T-helper 1 cell treated with Interleukin-12 subunit alpha and Interleukin-12 subunit beta and Interleukin-4 antibody, amounts not matched to agents 30 ng/mL and 1 ng/mL, for 36 hours (primary cell): Measurements from ENCODE around the gene SEM1. TPM values are rescaled to one million over a fixed set of nuclear protein-coding genes. Genes with fewer than 3 reads are reported as not detected.
"Not testable (repeated sequence)": the region's sequence is repeated elsewhere in the genome, so short reads cannot be mapped to it uniquely, and the experiment has no call there.

Experiments
- intact Hi-C: fragments of 100-400 bp; cut with micrococcal nuclease; formaldehyde crosslinking; loops from one replicate; pipeline ENCODE4 v1.15.1; 2024
- total RNA-seq: library from RNA; stranded (reverse); gene quantifications from 2 replicates; pipeline ENCODE4 v1.2.3, GENCODE V29; 2022

SEM1 gene
- total RNA-seq, 1 donor from 2014 or later = 38.1 TPM

- intact Hi-C loops = loop anchor here (2.0 to 10.0 kb wide), 4 partner anchors 319 to 1164 kb away; partner anchors contain the start of genes ASNS and SDHAF3
These were observed 1.5 kb downstream of the SEM1 start for GRCh38 chr7:96707901-96708774.

GRCh38 chr7:96701258-96701657, 8.4 kb downstream of the SEM1 start:
- intact Hi-C loops = loop anchor here (10.0 kb wide), 1 partner anchor 626 kb away; no protein-coding TSS in a partner anchor

- intact Hi-C loops = loop anchor here (10.0 kb wide), 1 partner anchor 626 kb away; no protein-coding TSS in a partner anchor
These were observed 9.1 kb downstream of the SEM1 start for GRCh38 chr7:96700516-96700915.

- intact Hi-C loops = no loop called here
These were observed 10.3 kb downstream of the SEM1 start for GRCh38 chr7:96699219-96699871.

- intact Hi-C loops = not testable (repeated sequence)
These were observed 11.2 kb downstream of the SEM1 start for GRCh38 chr7:96698449-96698848.

GRCh38 chr7:96697822-96698221, 11.8 kb downstream of the SEM1 start:
- intact Hi-C loops = no loop called here

GRCh38 chr7:96695581-96695980, 14.1 kb downstream of the SEM1 start:
- intact Hi-C loops = no loop called here

- intact Hi-C loops = no loop called here
These were observed 15.6 kb downstream of the SEM1 start for GRCh38 chr7:96694082-96694481.

- intact Hi-C loops = no loop called here
These were observed 17.9 kb downstream of the SEM1 start for GRCh38 chr7:96691702-96692101.

- intact Hi-C loops = loop anchor here (5.0 kb wide), 1 partner anchor 217 kb away; no protein-coding TSS in a partner anchor
These were observed 20.2 kb downstream of the SEM1 start for GRCh38 chr7:96689414-96689813.

- intact Hi-C loops = loop anchor here (5.0 kb wide), 1 partner anchor 214 kb away; no protein-coding TSS in a partner anchor
These were observed 23.3 kb downstream of the SEM1 start for GRCh38 chr7:96686305-96686704.

GRCh38 chr7:96685755-96686154, 23.9 kb downstream of the SEM1 start:
- intact Hi-C loops = loop anchor here (1.0 to 5.0 kb wide), 5 partner anchors 24 to 432 kb away; partner anchors contain the start of genes SDHAF3 and SEM1

- intact Hi-C loops = loop anchor here (1.0 to 5.0 kb wide), 5 partner anchors 24 to 432 kb away; partner anchors contain the start of genes SDHAF3 and SEM1
These were observed 24.3 kb downstream of the SEM1 start for GRCh38 chr7:96685353-96685752.

- intact Hi-C loops = no loop called here
These were observed 29.8 kb downstream of the SEM1 start for GRCh38 chr7:96679886-96680285.

- intact Hi-C loops = no loop called here
These were observed 32.7 kb downstream of the SEM1 start for GRCh38 chr7:96676919-96677318.

GRCh38 chr7:96675548-96675947, 34.1 kb downstream of the SEM1 start:
- intact Hi-C loops = no loop called here

- intact Hi-C loops = no loop called here
These were observed 35.1 kb downstream of the SEM1 start for GRCh38 chr7:96674565-96674964.

- intact Hi-C loops = no loop called here
These were observed 37.8 kb downstream of the SEM1 start for GRCh38 chr7:96671854-96672253.

- intact Hi-C loops = no loop called here
These were observed 39.0 kb downstream of the SEM1 start for GRCh38 chr7:96670338-96671289.

- intact Hi-C loops = no loop called here
These were observed 39.8 kb downstream of the SEM1 start for GRCh38 chr7:96669812-96670211.

GRCh38 chr7:96667026-96667425, 42.6 kb downstream of the SEM1 start:
- intact Hi-C loops = no loop called here
